Cerebellar cortex (tissue), 1 donor: ENCODE data around the gene ATIC.
"Not testable (repeated sequence)": the region's sequence is repeated elsewhere in the genome, so short reads cannot be mapped to it uniquely, and the experiment has no call there.

Source experiments
- DNase-seq: peaks from one replicate; pipeline ENCODE4 v3.0.0-alpha.2; 2015; ENCODE audit warnings: low spot score

ATIC gene

GRCh38 chr2:215315301-215315700 lies 3.4 kb downstream of the ATIC start:
- no peak for DNase-seq

- no peak for DNase-seq
These were observed 4.5 kb downstream of the ATIC start for GRCh38 chr2:215316336-215316735.

- no peak for DNase-seq
These were observed 7.6 kb downstream of the ATIC start for GRCh38 chr2:215319500-215319899.

GRCh38 chr2:215320102-215320501 lies 8.2 kb downstream of the ATIC start:
- no peak for DNase-seq

GRCh38 chr2:215320679-215321078 lies 8.8 kb downstream of the ATIC start:
- DNase-seq = no peak

GRCh38 chr2:215324811-215325210 lies 13.0 kb downstream of the ATIC start:
- DNase-seq = no peak

- no peak for DNase-seq
These were observed 16.2 kb downstream of the ATIC start for GRCh38 chr2:215328066-215328465.

GRCh38 chr2:215332872-215333595 lies 21.2 kb downstream of the ATIC start:
- no peak for DNase-seq

- no peak for DNase-seq
These were observed 27.2 kb downstream of the ATIC start for GRCh38 chr2:215338883-215339679.

- no peak for DNase-seq
These were observed 36.0 kb downstream of the ATIC start for GRCh38 chr2:215347878-215348277.

GRCh38 chr2:215352602-215353001 lies 40.7 kb downstream of the ATIC start:
- no peak for DNase-seq

GRCh38 chr2:215354771-215355695 lies 43.2 kb downstream of the ATIC start:
- DNase-seq = no peak

- no peak for DNase-seq
These were observed 43.9 kb downstream of the ATIC start for GRCh38 chr2:215355801-215356200.

GRCh38 chr2:215356334-215356947 lies 44.6 kb downstream of the ATIC start:
- no peak for DNase-seq

GRCh38 chr2:215356948-215357461 lies 45.1 kb downstream of the ATIC start:
- DNase-seq = no peak

- DNase-seq = no peak
These were observed 45.8 kb downstream of the ATIC start for GRCh38 chr2:215357660-215358059.

- no peak for DNase-seq
These were observed 46.5 kb downstream of the ATIC start for GRCh38 chr2:215358312-215358845.

GRCh38 chr2:215358891-215359575 lies 47.2 kb downstream of the ATIC start:
- DNase-seq = no peak

GRCh38 chr2:215359576-215359922 lies 47.7 kb downstream of the ATIC start:
- no peak for DNase-seq

GRCh38 chr2:215360059-215360458 lies 48.2 kb downstream of the ATIC start:
- not testable (repeated sequence) for DNase-seq

GRCh38 chr2:215360596-215360995 lies 48.7 kb downstream of the ATIC start:
- DNase-seq = no peak
